Measurements from ENCODE around the gene NKIRAS1.

GRCh38 chr3:23944861-23945662 is 28.3 kb upstream of the NKIRAS1 start, which contains the start of gene NR1D2:
- TF ChIP-seq POLR2A (IDR thresholded peaks at IDR 0.05) (peak; percentile 83 to 86), CTCF (IDR thresholded peaks at IDR 0.05) (peak in 1 of 6 experiments; percentile 10)

All from thyroid gland (tissue), 4 donors.